ENCODE data around the gene NONO.

NONO gene

GRCh38 chrX:71244359-71245128 is 38.9 kb upstream of the NONO start:
- no peak overlapping the region for H3K4me3 Mint-ChIP-seq
- peaks cover 17% of the 10 kb centered on the region for H3K9me3 Mint-ChIP-seq
- TF ChIP-seq CTCF (IDR thresholded peaks at IDR 0.05; ENCODE audit: unreplicated experiment in 3 of 3) = no peak
- no peaks in the 10 kb centered on the region for H3K27me3 Mint-ChIP-seq (ENCODE audit: low read depth)
- H3K27ac Mint-ChIP-seq = no peak overlapping the region
- H3K36me3 Mint-ChIP-seq (ENCODE audit: low read depth) = peaks cover 89% of the 10 kb centered on the region
- no peaks in the 10 kb centered on the region for H3K4me1 Mint-ChIP-seq

GRCh38 chrX:71245159-71245558 is 38.3 kb upstream of the NONO start:
- no peaks in the 10 kb centered on the region for H3K4me1 Mint-ChIP-seq
- H3K27ac Mint-ChIP-seq = no peak overlapping the region
- peaks cover 15% of the 10 kb centered on the region for H3K9me3 Mint-ChIP-seq
- no peak for TF ChIP-seq CTCF (IDR thresholded peaks at IDR 0.05; ENCODE audit: unreplicated experiment in 3 of 3)
- peaks cover 86% of the 10 kb centered on the region for H3K36me3 Mint-ChIP-seq (ENCODE audit: low read depth)
- H3K27me3 Mint-ChIP-seq (ENCODE audit: low read depth) = no peaks in the 10 kb centered on the region
- no peak overlapping the region for H3K4me3 Mint-ChIP-seq

GRCh38 chrX:71250841-71251240 is 32.6 kb upstream of the NONO start:
- Mint-ChIP-seq H3K27ac (peak overlapping the region; percentile 70 to 82 (median 80)), H3K27me3 (ENCODE audit: low read depth) (peaks cover 4% of the 10 kb centered on the region), H3K36me3 (ENCODE audit: low read depth) (peaks cover 42% of the 10 kb centered on the region), H3K9me3 (peaks cover 14% of the 10 kb centered on the region), H3K4me3 (peak overlapping the region; percentile 86 to 98 (median 96)), H3K4me1 (peaks cover 7% of the 10 kb centered on the region)
- no peak for TF ChIP-seq CTCF (IDR thresholded peaks at IDR 0.05; ENCODE audit: unreplicated experiment in 3 of 3)

- peaks cover 7% of the 10 kb centered on the region for H3K4me1 Mint-ChIP-seq
- H3K27me3 Mint-ChIP-seq (ENCODE audit: low read depth) = peaks cover 4% of the 10 kb centered on the region
- no peak for TF ChIP-seq CTCF (IDR thresholded peaks at IDR 0.05; ENCODE audit: unreplicated experiment in 3 of 3)
- H3K36me3 Mint-ChIP-seq (ENCODE audit: low read depth) = peaks cover 40% of the 10 kb centered on the region
- peak overlapping the region; percentile 70 to 82 (median 80) for H3K27ac Mint-ChIP-seq
- peak overlapping the region; percentile 86 to 98 (median 96) for H3K4me3 Mint-ChIP-seq
- peaks cover 15% of the 10 kb centered on the region for H3K9me3 Mint-ChIP-seq
Measured at GRCh38 chrX:71251466-71251973, 31.9 kb upstream of the NONO start.

GRCh38 chrX:71252221-71252620 is 31.2 kb upstream of the NONO start:
- H3K27ac Mint-ChIP-seq = peak overlapping the region; percentile 53 to 82 (median 80)
- no peak for TF ChIP-seq CTCF (IDR thresholded peaks at IDR 0.05; ENCODE audit: unreplicated experiment in 3 of 3)
- peaks cover 33% of the 10 kb centered on the region for H3K36me3 Mint-ChIP-seq (ENCODE audit: low read depth)
- peak overlapping the region; percentile 86 to 98 (median 96) for H3K4me3 Mint-ChIP-seq
- peaks cover 7% of the 10 kb centered on the region for H3K4me1 Mint-ChIP-seq
- peaks cover 10% of the 10 kb centered on the region for H3K9me3 Mint-ChIP-seq
- H3K27me3 Mint-ChIP-seq (ENCODE audit: low read depth) = peaks cover 4% of the 10 kb centered on the region

Measured in nephron (organoid).